ENCODE data around the gene FCRLA.
A peak's percentile ranks its signal among the peaks of the same experiment; 100 is the strongest.
"Not testable (repeated sequence)": the region's sequence is repeated elsewhere in the genome, so short reads cannot be mapped to it uniquely, and the experiment has no call there.

FCRLA gene

DNA sequence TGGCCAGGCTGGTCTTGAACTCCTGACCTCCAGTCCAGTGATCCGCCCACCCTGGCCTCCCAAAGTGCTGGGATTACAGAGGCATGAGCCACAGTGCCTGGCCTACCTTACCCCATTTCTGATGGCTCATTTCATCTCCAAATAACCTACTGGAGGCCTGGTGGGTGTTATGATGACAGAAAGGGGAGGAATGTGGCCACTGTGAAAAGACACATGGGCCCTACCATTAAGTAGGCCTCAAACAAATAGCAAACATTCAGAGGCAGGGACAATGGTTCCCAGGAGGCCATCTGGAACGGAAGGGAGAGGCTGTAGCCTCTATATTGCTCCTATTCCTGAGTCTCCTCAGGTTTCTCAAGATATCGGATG, 932 bp upstream of the FCRLA start:
- DNase-seq (ENCODE audit: low read depth), result peak; percentile 78

DNA sequence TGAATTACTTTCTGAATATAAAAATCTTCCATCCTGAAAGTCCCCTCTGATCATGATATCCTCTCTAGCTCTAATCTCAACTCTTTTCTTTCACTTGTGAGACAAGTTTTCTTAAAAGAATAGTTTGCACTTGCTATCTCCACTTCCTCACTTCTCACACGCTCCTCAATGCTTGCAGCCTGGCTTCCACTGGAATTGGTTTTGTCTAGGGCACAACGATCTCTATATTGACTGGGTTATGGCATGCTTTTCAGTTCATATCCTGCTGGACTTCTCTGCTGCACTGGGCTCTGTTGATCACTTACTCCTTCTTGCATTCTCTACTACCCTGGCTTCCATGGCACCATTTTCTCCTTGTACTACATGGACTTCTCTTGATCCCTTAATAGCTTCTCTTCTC, 474 bp downstream of the FCRLA start:
- DNase-seq (ENCODE audit: low read depth), result no peak

DNA sequence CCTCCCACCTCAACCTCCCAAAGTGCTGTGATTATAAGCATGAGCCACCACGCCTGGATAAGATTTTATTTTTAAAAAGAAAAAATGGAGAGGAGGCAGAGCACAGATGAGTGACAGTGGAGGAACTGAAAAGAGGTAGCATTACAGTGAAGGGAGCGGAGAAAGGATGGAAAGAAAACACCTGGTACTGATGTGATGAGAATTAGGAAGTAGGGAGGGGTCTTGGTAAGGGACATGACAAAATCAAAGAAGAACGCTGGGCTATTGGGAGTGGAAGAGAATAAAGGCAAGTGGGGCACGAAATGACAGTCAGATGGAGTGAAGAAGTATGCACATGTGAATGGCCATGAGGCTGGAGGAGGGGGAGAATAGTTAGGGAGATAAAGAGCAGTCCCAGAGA, 2.3 kb downstream of the FCRLA start:
- DNase-seq (ENCODE audit: low read depth), result no peak

DNA sequence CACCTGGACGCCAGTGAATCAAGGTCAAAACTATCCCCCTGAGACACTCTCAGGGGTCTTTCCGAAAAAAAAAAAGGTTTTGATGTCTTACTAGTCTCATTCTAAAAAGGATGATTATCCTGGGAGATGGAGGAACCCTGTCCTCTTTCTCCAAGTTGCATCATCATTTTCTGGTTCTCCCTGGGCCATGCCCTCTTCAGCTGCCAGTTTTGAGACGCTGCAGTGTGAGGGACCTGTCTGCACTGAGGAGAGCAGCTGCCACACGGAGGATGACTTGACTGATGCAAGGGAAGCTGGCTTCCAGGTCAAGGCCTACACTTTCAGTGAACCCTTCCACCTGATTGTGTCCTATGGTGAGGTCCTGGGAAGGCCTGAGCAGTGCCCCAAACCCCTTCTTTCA, 3.5 kb downstream of the FCRLA start:
- no peak for DNase-seq (ENCODE audit: low read depth)

DNA sequence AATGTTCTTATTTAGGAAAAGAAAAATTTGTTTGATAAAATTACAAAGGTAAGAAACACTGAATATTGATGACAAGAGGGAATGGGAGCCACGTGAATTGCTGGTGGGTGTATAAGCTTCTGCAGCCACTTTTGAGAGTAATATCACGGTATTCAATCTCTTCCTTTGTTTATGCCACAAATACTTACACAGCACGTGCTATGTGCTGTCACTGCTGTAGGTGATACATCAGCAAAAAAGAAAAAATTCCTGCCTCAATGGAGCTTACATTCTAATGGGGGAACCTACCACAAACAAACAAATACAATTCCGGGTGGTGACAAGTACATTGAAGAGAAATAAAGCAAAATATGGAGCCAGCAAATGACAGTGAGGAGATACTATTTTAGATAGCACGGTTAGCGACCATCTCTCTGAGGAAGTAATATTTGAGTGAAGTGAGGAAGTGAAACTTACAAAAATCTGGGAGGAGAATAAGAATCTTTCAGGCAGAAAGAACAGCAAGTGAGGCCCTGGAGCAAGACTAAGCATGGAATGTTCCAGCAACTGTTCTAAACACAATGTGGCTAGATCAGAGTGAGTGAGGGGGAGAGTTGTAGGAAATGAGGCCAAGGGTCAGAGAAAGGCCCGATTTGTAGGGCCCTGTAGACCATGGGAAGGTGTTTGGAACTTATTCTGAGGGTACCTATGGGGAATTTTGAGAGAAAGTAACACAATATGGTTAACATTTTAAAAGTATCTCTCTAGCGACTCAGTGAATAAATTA, 11.7 kb downstream of the FCRLA start:
- no peak for DNase-seq (ENCODE audit: low read depth)

DNA sequence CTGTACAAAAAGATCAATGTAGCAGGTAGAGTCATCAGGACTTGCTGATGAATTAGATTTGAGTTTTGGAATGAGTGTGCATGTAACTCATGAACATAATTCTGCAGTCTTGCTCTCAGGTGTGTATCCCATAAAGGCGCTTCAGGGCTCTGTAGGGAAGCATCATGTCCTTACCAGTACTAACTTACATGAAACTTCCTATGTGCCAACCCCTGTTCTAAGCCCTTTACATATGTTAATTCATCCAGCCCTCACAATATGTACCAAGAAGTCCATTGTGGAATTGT, 12.2 kb downstream of the FCRLA start:
- DNase-seq (ENCODE audit: low read depth), result no peak

DNA sequence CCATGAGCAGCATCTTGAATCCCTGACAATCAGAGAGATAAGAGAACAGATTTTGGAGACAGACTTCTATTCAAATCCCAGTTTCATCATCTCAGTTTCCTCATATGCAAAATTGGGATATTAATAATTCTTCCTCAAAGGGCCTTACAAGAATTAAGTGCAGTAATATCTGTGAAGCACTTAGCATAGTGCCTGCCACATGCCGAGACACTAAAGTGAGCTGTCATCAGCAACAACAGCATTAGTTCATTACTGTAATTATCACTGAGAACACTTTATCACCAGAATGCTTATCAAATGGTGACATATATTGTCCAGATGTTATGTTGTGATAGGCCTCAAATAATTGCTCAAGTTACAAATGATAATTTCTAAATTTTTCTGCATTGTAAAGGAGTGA, 13.4 kb downstream of the FCRLA start:
- DNase-seq (ENCODE audit: low read depth), result no peak

DNA sequence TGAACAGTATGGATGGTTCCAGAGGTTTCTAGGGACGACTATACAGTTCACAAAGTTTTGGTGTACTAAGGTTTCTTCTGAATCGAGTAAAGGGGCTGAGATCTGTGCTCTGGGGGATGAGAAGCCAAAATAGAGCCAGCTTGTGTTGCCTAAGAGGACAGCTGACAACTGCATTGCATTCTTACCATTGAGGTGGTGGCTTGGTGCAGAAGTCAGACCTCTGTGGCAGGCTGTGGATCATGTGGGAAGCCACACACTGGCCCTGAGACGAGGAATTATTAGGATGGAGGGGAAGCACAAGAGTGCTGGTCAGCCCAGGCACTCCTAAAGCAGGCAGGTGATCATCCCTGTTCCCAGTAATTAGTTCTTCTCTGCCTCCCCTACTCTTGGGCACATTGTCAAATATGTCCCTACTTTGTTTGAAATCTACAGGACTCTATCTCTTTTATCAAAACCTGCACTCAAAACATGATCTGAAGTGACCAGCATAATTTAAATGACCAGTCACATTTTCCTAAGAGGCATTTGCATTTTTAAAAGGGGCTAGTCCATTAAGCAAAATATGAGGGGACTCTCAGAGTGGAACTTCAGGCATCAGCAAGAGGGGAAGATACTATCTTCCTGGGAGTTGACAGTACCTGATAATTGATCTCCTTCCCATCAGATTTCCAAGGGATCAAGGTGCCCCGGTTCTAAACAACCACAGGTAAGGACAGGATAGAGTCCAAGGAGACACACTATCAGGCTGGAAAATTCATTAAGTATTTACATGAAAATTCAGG, 14.1 kb downstream of the FCRLA start, which contains the start of gene FCRLB:
TSS of gene FCRLB (plus strand) at position 589 of the 782 bp plus-strand sequence. CDS start 1,129 bp downstream, outside the sequence.
- DNase-seq (ENCODE audit: low read depth), result no peak

DNA sequence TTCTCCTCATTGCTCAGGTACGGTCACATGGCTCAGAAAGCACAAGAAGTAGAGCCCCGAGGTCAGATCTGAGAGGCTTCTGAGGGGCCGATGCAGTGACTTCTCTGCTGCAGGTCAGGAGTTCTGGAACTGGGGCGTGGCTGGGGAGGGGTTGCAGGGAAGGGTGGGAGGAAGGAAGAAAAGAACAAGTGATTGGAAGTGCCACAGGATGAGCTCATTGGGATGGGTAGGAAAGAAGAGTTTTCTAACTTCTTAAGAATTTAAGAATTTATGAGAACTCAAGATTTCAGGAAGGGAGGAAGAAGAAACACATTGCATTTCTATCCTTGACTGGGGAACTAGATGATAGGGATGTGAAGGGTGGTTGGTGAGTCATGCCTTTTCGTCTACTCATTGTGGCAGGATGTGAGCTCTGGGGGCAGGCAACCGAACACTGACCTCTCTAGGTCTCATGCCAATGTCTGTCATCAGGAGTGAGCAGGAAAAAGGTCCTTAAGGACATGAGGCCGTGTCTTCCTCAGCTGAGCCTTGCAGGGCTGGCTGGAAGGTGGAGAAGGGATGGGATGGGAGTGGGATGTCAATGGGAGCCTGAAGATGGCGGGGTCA, 14.8 kb downstream of the FCRLA start:
- DNase-seq (ENCODE audit: low read depth), result peak; percentile 93

DNA sequence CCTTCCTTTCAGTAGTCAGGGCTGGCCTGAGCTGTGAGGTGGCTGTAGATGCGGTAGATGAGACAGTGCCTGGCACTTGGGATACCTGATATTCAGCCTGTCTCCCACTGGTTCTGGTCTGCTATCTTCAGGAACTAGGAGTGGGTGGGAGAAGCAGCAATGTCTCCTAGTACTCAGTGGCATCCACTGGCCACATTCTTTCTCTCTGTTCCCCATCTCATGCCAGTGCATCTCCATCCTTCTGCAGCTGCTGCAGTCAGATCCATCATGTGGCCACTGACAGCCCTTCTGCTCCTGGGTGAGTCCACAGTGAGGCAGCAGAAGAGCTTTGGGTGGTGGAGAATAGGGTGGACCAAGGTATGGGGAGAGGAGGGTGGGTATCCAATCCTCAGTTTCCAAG, 15.4 kb downstream of the FCRLA start:
- DNase-seq (ENCODE audit: low read depth), result no peak

DNA sequence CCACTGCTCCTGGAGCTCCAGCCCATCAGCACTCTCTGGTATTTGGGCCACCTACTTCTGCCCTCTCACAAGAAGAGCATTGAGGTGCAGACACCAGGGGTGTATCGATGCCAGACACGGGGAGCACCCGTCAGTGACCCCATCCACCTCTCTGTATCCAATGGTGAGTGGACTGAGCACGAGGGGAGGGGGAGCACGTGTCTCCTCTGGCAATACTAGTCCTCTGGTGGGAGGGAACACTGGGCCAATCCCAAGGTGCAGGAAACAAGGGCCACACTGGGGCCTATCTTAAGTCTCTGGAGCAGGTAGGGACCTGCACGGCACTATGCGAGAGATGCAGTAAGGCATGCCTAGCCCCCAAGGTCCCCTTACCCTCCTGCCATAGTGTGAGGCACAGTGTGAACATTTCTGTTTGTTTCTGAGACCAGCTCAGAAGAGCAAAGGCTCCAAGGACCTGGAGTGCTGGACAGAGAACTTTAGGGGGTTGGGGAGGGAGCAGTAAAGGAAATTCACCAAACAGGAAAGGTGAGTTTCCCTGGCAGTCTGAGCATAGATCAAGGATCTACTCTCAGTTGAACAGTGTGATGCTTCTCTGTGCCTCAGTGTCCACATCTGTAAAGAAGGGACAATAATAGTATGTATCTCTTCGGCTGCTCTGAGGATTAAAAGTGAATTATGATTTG, 16.6 kb downstream of the FCRLA start:
- no peak for DNase-seq (ENCODE audit: low read depth)

DNA sequence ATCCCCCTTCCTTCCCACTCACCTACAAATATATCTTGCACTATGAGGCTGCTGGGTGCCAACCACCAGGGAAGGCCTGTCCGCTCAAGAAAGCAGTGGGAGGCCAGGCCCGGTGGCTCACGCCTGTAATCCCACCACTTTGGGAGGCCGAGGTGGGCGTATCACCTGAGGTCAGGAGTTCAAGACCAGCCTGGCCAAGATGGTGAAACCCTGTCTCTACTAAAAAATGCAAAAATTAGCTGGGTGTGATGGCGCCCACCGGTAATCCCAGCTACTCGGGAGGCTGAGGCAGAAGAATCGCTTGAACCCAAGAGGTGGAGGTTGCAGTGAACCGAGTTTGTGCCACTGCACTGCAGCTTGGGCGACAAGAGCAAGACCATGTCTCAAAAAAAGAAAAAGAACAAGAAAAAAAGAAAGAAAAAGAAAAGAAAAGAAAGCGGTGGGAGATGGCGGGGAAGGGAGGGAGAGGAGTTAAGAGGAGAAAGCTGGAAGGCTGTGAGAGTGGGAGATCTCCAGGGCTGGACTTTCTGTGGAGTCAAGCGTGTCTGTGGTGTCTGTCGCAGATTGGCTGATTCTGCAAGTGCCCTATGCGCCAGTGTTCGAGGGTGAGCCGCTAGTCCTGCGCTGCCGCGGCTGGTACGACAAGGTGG, 18.4 kb downstream of the FCRLA start:
- DNase-seq (ENCODE audit: low read depth), result not testable (repeated sequence)

DNA sequence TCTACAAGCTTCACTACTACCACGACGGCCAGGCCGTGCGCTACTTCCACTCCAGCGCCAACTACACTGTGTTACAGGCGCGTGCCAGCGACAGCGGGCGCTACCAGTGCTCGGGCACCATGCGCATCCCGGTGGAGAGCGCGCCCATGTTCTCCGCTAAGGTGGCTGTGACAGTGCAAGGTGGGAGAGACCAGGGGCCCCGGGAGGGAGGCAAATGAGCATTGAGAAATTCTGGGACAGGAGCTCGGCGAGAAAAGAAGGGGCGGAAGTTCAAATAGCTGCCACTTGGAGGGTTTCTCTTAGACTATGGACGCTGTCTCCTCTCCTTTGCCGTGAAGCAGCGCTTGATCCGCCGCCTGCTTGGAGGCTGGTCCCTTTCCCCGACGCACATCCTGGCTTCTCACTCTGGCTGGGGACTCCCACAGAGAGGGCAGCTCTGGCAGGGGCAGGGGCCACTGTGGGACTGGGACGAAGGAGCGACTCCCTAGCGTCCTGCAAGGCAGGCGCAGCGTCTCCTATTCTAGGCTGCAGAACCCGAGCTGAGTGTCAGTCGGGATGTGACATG, 19.0 kb downstream of the FCRLA start:
- DNase-seq (ENCODE audit: low read depth), result peak; percentile 18

DNA sequence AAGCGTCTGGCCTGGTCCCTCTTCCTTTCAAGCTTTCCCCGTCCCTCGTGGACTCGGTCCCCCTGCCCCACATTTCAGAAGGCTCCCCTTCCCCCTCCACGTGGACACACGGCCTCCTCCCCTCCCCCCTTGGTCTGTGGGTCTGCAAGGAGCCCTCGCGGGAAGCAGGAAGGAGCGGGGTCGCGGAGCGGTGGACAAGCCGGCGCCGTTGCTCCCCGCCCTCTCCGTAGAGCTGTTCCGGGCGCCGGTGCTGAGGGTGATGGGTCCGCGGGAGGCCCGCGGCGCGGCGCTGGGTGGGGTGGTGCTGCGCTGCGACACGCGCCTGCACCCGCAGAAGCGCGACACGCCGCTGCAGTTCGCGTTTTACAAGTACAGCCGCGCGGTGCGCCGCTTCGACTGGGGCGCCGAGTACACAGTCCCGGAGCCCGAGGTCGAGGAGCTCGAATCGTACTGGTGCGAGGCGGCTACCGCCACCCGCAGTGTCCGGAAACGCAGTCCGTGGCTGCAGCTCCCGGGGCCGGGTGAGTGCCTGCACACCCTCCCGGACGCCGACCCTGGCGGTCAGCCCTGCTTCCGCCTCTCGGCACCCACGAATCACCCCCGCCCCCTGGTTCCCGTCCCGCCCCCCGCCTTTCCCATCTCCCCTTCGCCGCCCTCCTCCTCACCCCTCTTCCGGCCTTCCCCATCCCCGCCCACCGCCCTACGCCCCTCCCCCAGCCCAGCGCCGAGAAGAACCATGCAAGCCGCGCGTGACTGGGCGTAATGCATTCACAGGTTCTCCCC, 19.6 kb downstream of the FCRLA start:
- DNase-seq (ENCODE audit: low read depth), result peak; percentile 17

DNA sequence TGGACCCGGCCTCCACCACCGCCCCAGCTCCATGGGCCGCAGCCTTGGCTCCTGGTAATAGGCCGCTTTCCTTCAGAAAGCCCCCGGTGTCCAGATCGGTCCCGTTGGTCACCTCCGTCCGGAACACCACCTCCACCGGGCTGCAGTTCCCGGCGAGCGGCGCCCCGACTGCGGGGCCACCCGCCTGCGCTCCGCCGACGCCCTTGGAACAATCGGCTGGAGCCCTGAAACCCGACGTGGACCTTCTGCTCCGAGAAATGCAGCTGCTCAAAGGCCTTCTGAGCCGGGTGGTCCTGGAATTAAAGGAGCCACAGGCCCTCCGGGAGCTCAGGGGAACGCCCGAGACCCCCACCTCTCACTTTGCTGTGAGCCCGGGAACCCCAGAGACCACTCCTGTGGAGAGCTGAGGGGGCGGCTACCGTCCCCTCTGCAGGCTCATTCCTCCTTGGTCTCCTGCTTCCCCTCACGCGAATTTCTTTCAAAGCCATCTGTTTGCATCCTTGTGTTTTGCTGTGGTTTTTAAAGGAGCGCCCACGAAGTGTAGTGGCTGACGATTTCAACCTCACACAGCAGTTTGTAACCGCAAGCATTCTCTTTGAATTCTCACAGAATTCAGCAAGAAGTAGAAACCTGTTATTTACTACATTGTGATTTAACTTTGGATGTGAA, 20.4 kb downstream of the FCRLA start:
- DNase-seq (ENCODE audit: low read depth), result peak; percentile 70

DNA sequence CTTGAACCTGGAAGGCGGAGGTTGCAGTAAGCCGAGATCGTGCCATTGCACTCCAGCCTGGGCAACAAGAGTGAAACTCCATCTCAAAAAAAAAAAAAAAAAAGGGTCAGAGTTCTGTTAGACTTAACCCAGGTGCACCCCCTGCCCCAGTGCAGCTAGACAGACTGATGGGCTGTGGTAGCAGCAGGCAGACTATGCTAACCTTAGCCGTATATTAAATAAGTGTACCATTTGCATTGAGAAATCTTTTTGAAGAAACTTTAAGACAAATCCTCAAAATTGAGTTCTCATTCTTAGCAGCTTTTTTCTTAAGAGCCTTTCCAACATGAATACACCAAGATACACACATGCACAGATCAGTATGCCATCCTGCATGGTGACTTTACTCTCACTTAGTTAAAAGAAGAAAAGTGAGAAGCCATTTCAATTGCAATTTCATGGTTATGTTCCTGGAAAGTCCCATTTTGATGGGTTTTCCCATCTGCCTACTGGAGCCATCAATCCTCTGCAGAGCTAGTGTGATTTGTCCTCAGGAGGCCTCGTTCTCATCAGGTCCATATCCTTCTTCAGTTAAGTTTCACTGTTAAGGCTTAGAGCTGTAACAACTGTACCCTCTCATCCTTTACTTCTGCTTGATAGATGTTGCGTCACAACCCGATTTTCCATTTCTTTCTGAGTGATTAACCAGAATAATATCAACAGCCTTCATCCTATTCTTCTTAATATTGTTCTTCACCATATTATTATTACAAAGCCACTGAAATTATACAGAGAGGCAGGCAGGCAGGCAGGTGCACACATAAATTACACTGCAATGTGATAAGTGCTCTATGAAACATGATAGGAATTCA, 21.6 kb downstream of the FCRLA start:
- DNase-seq (ENCODE audit: low read depth), result no peak

DNA sequence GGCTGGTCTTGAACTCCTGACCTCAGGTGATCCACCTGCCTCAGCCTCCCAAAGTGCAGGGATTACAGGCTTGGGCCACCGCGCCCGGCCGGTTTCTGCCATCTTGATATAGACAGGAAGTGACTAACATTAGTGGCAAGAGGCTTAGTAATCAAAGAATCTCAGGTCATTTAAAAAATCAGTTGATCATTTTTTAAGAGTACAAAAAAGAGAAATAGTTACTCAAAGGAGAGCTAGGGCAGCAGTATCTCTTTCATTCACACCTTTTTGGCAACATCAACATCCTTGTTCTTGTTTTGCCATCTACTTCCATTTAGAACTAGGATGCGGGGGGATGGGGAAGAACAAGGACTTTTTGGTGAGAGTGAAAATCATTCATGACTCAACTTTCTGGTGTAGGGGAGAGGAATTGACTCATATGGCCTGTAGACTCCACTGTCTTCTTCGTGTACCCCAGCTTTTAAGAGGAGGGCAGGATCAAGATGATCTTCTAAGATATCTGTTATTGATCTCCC, 23.1 kb downstream of the FCRLA start:
- DNase-seq (ENCODE audit: low read depth), result peak; percentile 14

DNA sequence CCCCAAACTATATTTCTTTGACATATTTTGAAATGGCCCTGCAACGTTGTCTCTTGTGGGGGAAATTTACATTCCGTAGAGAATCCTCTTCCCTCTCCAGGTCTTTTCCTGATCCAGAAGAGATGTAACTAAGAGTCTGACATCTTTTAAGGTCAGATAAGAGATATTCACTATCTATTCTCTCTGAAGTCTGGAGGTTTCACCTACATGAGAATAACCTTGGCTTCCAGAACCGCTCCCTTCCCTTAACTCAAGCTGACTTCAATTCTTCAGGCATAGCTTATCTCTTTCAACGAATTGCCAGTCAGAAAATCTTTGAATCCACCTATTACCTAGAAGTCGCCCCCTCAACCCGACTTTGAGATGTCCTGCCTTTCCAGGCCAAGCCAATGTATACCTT, 24.2 kb downstream of the FCRLA start:
- no peak for DNase-seq (ENCODE audit: low read depth)

DNA sequence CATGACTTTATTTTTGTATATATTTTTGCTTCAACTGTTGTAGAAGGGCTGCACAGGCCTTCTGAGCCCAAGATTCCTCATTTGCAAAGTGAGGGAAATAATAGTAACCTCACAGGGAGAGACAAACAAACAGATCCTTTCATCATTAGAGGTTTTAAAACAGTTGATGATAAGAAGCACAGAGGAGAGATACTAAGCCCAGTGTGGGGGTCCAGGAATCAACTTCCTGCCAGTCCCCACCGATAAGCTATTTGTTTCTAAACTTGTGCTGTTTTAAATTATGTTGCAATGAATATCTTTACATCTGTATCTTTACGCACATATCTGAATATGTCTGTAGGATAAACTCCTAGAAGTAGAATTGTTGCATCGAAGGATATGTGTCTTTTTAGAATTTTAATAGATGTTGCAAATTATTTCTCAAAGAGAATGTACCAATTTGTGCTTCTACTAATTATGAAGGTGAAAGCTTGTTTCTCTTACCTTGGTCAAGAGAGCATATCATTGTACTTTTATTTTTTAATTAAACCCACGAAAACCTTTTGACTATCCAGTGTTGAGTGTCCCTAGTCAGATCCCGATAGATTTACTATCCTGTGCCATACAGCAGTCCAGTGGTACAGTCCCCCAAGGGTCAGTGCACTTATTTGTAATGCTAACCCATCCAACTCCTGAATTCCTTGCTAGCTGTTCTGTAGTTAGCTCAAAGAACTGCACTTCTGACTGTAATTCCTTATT, 25.1 kb downstream of the FCRLA start:
- DNase-seq (ENCODE audit: low read depth), result no peak

All from GM04503 (cell line).